H1 (cell line): ENCODE data around the gene KAT8. TPM values are rescaled to one million over a fixed set of nuclear protein-coding genes. Genes with fewer than 3 reads are reported as not detected.

ENCODE experiments used
- CTCF ChIA-PET: fragments of 300-600 bp; sonication (Branson Sonifier 250); formaldehyde crosslinking; loops from one replicate; lab custom pipeline; 2021; ENCODE audit not compliant: partially characterized antibody; lab: Charles Lee
- POLR2A ChIA-PET: fragments of 300-600 bp; sonication (Branson Sonifier 250); formaldehyde crosslinking; loops from one replicate; lab custom pipeline; 2021; ENCODE audit warnings: inconsistent platforms; ENCODE audit not compliant: partially characterized antibody; lab: Charles Lee
- DNase-seq, 2 experiments: peaks; one replicate each; pipeline versions ENCODE4 v3.0.0 to v3.0.0-alpha.2; 2010 to 2022; ENCODE audit warnings: low spot score in 2 of 2, low read depth in 1 of 2, mixed read lengths in 1 of 2
- FAIRE-seq: peaks from 2 replicates; lab custom pipeline; 2011; peaks lifted over from hg19 to GRCh38; lab: Jason Lieb, UNC
- H2AFZ ChIP-seq: 2 replicates; pipeline ENCODE4 v1.8.1; 2012; ENCODE audit warnings: low read length, inconsistent platforms
- H2AK5ac ChIP-seq: 2 replicates; pipeline ENCODE4 v1.6.1; 2013; ENCODE audit warnings: low read depth, low read length
- H2BK120ac ChIP-seq: replicated peaks from 2 replicates; pipeline ENCODE3; 2013; ENCODE audit warnings: low read depth, low read length, inconsistent platforms
- H2BK12ac ChIP-seq: 2 replicates; pipeline ENCODE4 v1.6.1; 2013; ENCODE audit warnings: low read depth, low read length
- H2BK15ac ChIP-seq: 2 replicates; pipeline ENCODE4 v1.6.1; 2013; ENCODE audit warnings: low read length
- H2BK20ac ChIP-seq: 2 replicates; pipeline ENCODE4 v1.6.1; 2013; ENCODE audit warnings: low read length
- H2BK5ac ChIP-seq: 2 replicates; pipeline ENCODE4 v1.6.1; 2013; ENCODE audit warnings: low read depth, low read length
- H3K14ac ChIP-seq: 2 replicates; pipeline ENCODE4 v1.6.1; 2013; ENCODE audit warnings: inconsistent platforms; ENCODE audit not compliant: insufficient read length
- H3K18ac ChIP-seq: 2 replicates; pipeline ENCODE4 v1.6.1; 2013; ENCODE audit warnings: low read length; ENCODE audit errors: extremely low read depth
- H3K23ac ChIP-seq: 2 replicates; pipeline ENCODE4 v1.6.1; 2013; ENCODE audit warnings: inconsistent platforms; ENCODE audit not compliant: insufficient read length
- H3K23me2 ChIP-seq: 2 replicates; pipeline ENCODE4 v1.6.1; 2013; ENCODE audit warnings: low read depth, low read length
- H3K27ac ChIP-seq: 2 replicates; pipeline ENCODE4 v1.6.1; 2011; ENCODE audit warnings: low read depth, low read length, inconsistent platforms
- H3K27me3 ChIP-seq, 4 experiments: replicated peaks in 1 of 4; 1 replicate in 1 of 4; 2 replicates in 3 of 4; pipeline versions ENCODE4 v1.6.1 to v1.8.1; 2011 to 2013; ENCODE audit warnings: low read length in 3 of 4, mild to moderate bottlenecking in 3 of 4, inconsistent platforms in 2 of 4, mixed read lengths in 2 of 4, moderate library complexity in 1 of 4; ENCODE audit not compliant: control insufficient read depth in 3 of 4, insufficient read depth in 3 of 4; ENCODE audit errors: extremely low read depth in 1 of 4
- H3K36me3 ChIP-seq, 4 experiments: 2 replicates each; pipeline versions ENCODE4 v1.6.1 to v1.8.1; 2011 to 2013; ENCODE audit warnings: mild to moderate bottlenecking in 4 of 4, low read length in 3 of 4, moderate library complexity in 2 of 4, control low read depth in 1 of 4, inconsistent platforms in 1 of 4; ENCODE audit not compliant: insufficient read depth in 4 of 4, control insufficient read depth in 2 of 4
- H3K4ac ChIP-seq: replicated peaks from 2 replicates; pipeline ENCODE3; 2013; ENCODE audit warnings: low read length, low read depth, mixed read lengths, inconsistent platforms; ENCODE audit not compliant: insufficient read length
- H3K4me1 ChIP-seq, 4 experiments: replicated peaks in 1 of 4; 1 replicate in 1 of 4; 2 replicates in 3 of 4; pipeline versions ENCODE4 v1.6.1 to v1.8.1; 2011 to 2013; ENCODE audit warnings: low read length in 3 of 4, inconsistent platforms in 2 of 4, mixed read lengths in 1 of 4; ENCODE audit not compliant: insufficient read depth in 4 of 4, control insufficient read depth in 3 of 4
- H3K4me2 ChIP-seq, 2 experiments: 2 replicates each; pipeline versions ENCODE4 v1.6.1 to v1.8.1; 2011 to 2013; ENCODE audit warnings: low read depth in 2 of 2, low read length in 2 of 2, control low read depth in 1 of 2, inconsistent platforms in 1 of 2, mild to moderate bottlenecking in 1 of 2; ENCODE audit not compliant: insufficient read depth in 1 of 2
- H3K4me3 ChIP-seq, 4 experiments: fragments of 200-600, 300-600 bp in 1 of 4; sonication (generic), shearing (Covaris generic), sonication (Bioruptor Twin) in 1 of 4; 2 replicates each; pipeline versions ENCODE4 v1.5.1 to v1.8.1; 2011 to 2016; ENCODE audit warnings: low read length in 4 of 4, low read depth in 3 of 4, control low read depth in 2 of 4, inconsistent platforms in 2 of 4, mild to moderate bottlenecking in 2 of 4, mixed read lengths in 1 of 4, moderate library complexity in 1 of 4; ENCODE audit not compliant: insufficient read depth in 2 of 4; ENCODE audit errors: extremely low read depth in 1 of 4
- H3K56ac ChIP-seq: replicated peaks from 2 replicates; pipeline ENCODE3; 2013; ENCODE audit warnings: low read depth, mild to moderate bottlenecking, mixed read lengths, low read length, inconsistent platforms; ENCODE audit not compliant: insufficient read length
- H3K79me1 ChIP-seq: 2 replicates; pipeline ENCODE4 v1.6.1; 2013; ENCODE audit warnings: low read depth, low read length, control low read depth
- H3K79me2 ChIP-seq, 2 experiments: 2 replicates each; pipeline versions ENCODE4 v1.6.1 to v1.8.1; 2012 to 2013; ENCODE audit warnings: low read length in 2 of 2, mild to moderate bottlenecking in 2 of 2, inconsistent platforms in 1 of 2; ENCODE audit not compliant: insufficient read depth in 2 of 2, control insufficient read depth in 1 of 2
- H3K9ac ChIP-seq, 4 experiments: replicated peaks in 1 of 4; 1 replicate in 1 of 4; 2 replicates in 3 of 4; pipeline versions ENCODE4 v1.6.1 to v1.8.1; 2011 to 2013; ENCODE audit warnings: low read depth in 3 of 4, low read length in 3 of 4, control low read depth in 2 of 4, mild to moderate bottlenecking in 2 of 4, moderate library complexity in 2 of 4, inconsistent platforms in 1 of 4; ENCODE audit errors: extremely low read depth in 1 of 4
- H3K9me3 ChIP-seq, 2 experiments: 2 replicates each; pipeline versions ENCODE4 v1.6.1 to v1.8.1; 2012 to 2013; ENCODE audit warnings: mild to moderate bottlenecking in 2 of 2, moderate library complexity in 2 of 2, control low read depth in 1 of 2, inconsistent platforms in 1 of 2, low read depth in 1 of 2, low read length in 1 of 2, mixed read lengths in 1 of 2; ENCODE audit not compliant: insufficient read depth in 2 of 2
- H4K20me1 ChIP-seq, 2 experiments: replicated peaks in 1 of 2; 2 replicates each; pipeline versions ENCODE3 to v1.8.1; 2011 to 2013; ENCODE audit warnings: inconsistent platforms in 2 of 2, low read length in 2 of 2, mild to moderate bottlenecking in 1 of 2; ENCODE audit not compliant: insufficient read depth in 2 of 2, control insufficient read depth in 1 of 2
- H4K5ac ChIP-seq: 2 replicates; pipeline ENCODE4 v1.6.1; 2013; ENCODE audit warnings: low read length, low read depth, mixed read lengths, inconsistent platforms; ENCODE audit not compliant: insufficient read length
- H4K8ac ChIP-seq: 2 replicates; pipeline ENCODE4 v1.8.0; 2013; ENCODE audit warnings: mild to moderate bottlenecking, moderate library complexity, low read length, inconsistent platforms; ENCODE audit not compliant: insufficient read depth; ENCODE audit errors: extremely low read depth
- H4K91ac ChIP-seq: replicated peaks from 2 replicates; pipeline ENCODE3; 2013; ENCODE audit warnings: low read length, mixed read lengths, inconsistent platforms; ENCODE audit not compliant: insufficient read length
- POLR2AphosphoS5 ChIP-seq: IDR thresholded peaks from 2 replicates; pipeline ENCODE4 v1.6.1; 2011; ENCODE audit warnings: low read depth, low read length
- SP4 ChIP-seq: IDR thresholded peaks from 2 replicates; pipeline ENCODE4 v1.6.1; 2012; ENCODE audit warnings: low read length, inconsistent platforms
- TEAD4 ChIP-seq: IDR thresholded peaks from 2 replicates; pipeline ENCODE4 v1.6.1; 2012; ENCODE audit warnings: low read depth, low read length, inconsistent platforms, mixed read lengths
- WGBS, 2 experiments: shearing (Covaris generic) in 1 of 2; methylation state at CpG; one replicate each; pipeline versions ENCODE4 v1.1.6 to v1.1.7; 2013 to 2015; ENCODE audit warnings: low lambda C conversion rate in 2 of 2, mixed read lengths in 2 of 2, inconsistent platforms in 1 of 2, low coverage in 1 of 2, missing lambda C conversion rate in 1 of 2; ENCODE audit not compliant: insufficient replicate concordance in 2 of 2, insufficient coverage in 1 of 2, insufficient read length in 1 of 2; ENCODE audit errors: extremely low coverage in 1 of 2, missing lambda C conversion rate in 1 of 2; 5-methylcytosine and 5-hydroxymethylcytosine counted together
- polyA plus RNA-seq, 7 experiments: library from polyadenylated mRNA; depleted of rRNA in 3 of 7; stranded (reverse) in 5 of 7; unstranded in 2 of 7; fragments of >200 nt in 5 of 7; fragments of 200-250 nt in 2 of 7; gene quantifications; 1 replicate in 5 of 7; 2 replicates in 1 of 7; 4 replicates in 1 of 7; pipeline versions ENCODE4 v1.2.1 to v1.2.3, GENCODE V29; 2011 to 2013; ENCODE audit warnings: missing spikeins in 2 of 7, mixed read lengths in 2 of 7
- total RNA-seq: library from RNA; stranded (reverse); fragmentation: NEBNext Ultra II Directional; extraction: Animal tissue kit (Norgen Biotek cat#: 25700); gene quantifications from 2 replicates; pipeline ENCODE4 v1.2.1, GENCODE V29; 2021

Gene KAT8
- total and polyA plus RNA-seq, 2 of the 8 experiments (the other 6 are each of a cell fraction or from before 2014, with no cell fraction given) = 52.6 to 61.6 TPM

GRCh38 chr16:31145398-31145990 is 28.0 kb downstream of the KAT8 start:
- Histone ChIP-seq H3K27me3 (peaks cover 1 to 23% (median 15%) of the 10 kb centered on the region in 4 experiments), H3K36me3 (no peaks in the 10 kb centered on the region), H3K4me2 (no peak overlapping the region), H4K20me1 (no peaks in the 10 kb centered on the region), H4K8ac (no peak overlapping the region), H3K14ac (no peak overlapping the region), H2AFZ (no peak overlapping the region), H3K79me1 (no peaks in the 10 kb centered on the region), H4K91ac (no peak overlapping the region), H3K27ac (no peak overlapping the region), H4K5ac (no peak overlapping the region), H3K23me2 (peaks cover 11% of the 10 kb centered on the region; the same call in 1 of the 2 replicates), H3K56ac (no peak overlapping the region), H2BK15ac (no peak overlapping the region), H3K4me1 (peaks cover 0 to 28% (median 15%) of the 10 kb centered on the region in 4 experiments; a peak in 6 of 7 replicates), H2BK5ac (no peak overlapping the region), H3K4me3 (no peak overlapping the region), H3K23ac (no peak overlapping the region), H2BK12ac (no peak overlapping the region), H3K18ac (no peak overlapping the region), H2BK20ac (no peak overlapping the region), H3K79me2 (no peaks in the 10 kb centered on the region), H2AK5ac (no peak overlapping the region), H3K4ac (no peak overlapping the region), H3K9me3 (no peaks in the 10 kb centered on the region), H2BK120ac (no peak overlapping the region), H3K9ac (no peak overlapping the region)
- 91% methylated on average over 11 of the region's 12 CpGs; no CpG with 5 or more reads in 1 of the 2 experiments for WGBS, 2 experiments
- FAIRE-seq (no peak), DNase-seq (no peak)
- ChIA-PET POLR2A (interaction anchor here (1.8 to 34.9 kb wide), 4 partner anchors 24 to 57 kb away, joined by 5 to 713 read pairs (median 79); partner anchors contain the start of genes BCKDK, FUS, KAT8 and PRSS8), CTCF (interaction anchor here (0.6 to 8.1 kb wide), 9 partner anchors 10 to 188 kb away, joined by 3 to 56 read pairs (median 3); partner anchors contain the start of genes BCKDK, KAT8 and PRSS8)
- TF ChIP-seq POLR2AphosphoS5 (no peak), TEAD4 (no peak), SP4 (no peak)
